CD4-positive, alpha-beta memory T cell (primary cell): ENCODE data around the gene CRYBA1. TPM values are rescaled to one million over a fixed set of nuclear protein-coding genes. Genes with fewer than 3 reads are reported as not detected.
"Not testable (repeated sequence)": the region's sequence is repeated elsewhere in the genome, so short reads cannot be mapped to it uniquely, and the experiment has no call there.

Experiments
- CTCF ChIA-PET: fragments of 350-600 bp; sonication (Branson Sonifier 250); formaldehyde crosslinking; loops from one replicate; lab custom pipeline; 2021; ENCODE audit warnings: inconsistent platforms; ENCODE audit not compliant: partially characterized antibody; lab: Charles Lee
- POLR2A ChIA-PET: fragments of 350-600 bp; sonication (Branson Sonifier 250); formaldehyde crosslinking; loops from one replicate; lab custom pipeline; 2021; ENCODE audit not compliant: partially characterized antibody; lab: Charles Lee
- DNase-seq, 5 donors: peaks; one replicate each; pipeline versions ENCODE4 v3.0.0 to v3.0.0-alpha.2; 2020 to 2022; ENCODE audit warnings: mixed read lengths in 1 of 5
- H3K27ac ChIP-seq: one replicate; pipeline ENCODE4 v1.7.0; 2013; ENCODE audit warnings: low read depth, low read length
- H3K27me3 ChIP-seq: 2 replicates; pipeline ENCODE4 v1.7.0; 2013; ENCODE audit warnings: mild to moderate bottlenecking, low read length, moderate library complexity; ENCODE audit not compliant: insufficient read depth
- H3K36me3 ChIP-seq: 2 replicates; pipeline ENCODE4 v1.7.0; 2013; ENCODE audit warnings: mild to moderate bottlenecking, low read length, moderate library complexity; ENCODE audit not compliant: insufficient read depth
- H3K4me1 ChIP-seq: 2 replicates; pipeline ENCODE4 v1.7.0; 2013; ENCODE audit warnings: mild to moderate bottlenecking, low read length, moderate library complexity; ENCODE audit not compliant: insufficient read depth
- H3K4me3 ChIP-seq, 2 donors: one replicate each; pipeline ENCODE4 v1.7.0; 2013; ENCODE audit warnings: low read length in 2 of 2, mild to moderate bottlenecking in 1 of 2
- H3K9me3 ChIP-seq, 2 donors: one replicate each; pipeline ENCODE4 v1.7.0; 2013; ENCODE audit warnings: low read length in 2 of 2, control low read depth in 1 of 2; ENCODE audit not compliant: control insufficient read depth in 1 of 2
- H3K27ac Mint-ChIP-seq, 7 donors: one replicate each; pipeline ENCODE4 v1.8.0; 2020 to 2021; ENCODE audit warnings: mixed read lengths in 7 of 7, mild to moderate bottlenecking in 6 of 7, inconsistent platforms in 3 of 7, moderate library complexity in 3 of 7
- H3K27me3 Mint-ChIP-seq, 2 donors: one replicate each; pipeline ENCODE4 v1.8.0; 2020 to 2021; ENCODE audit warnings: mixed read lengths in 2 of 2
- H3K36me3 Mint-ChIP-seq, 2 donors: one replicate each; pipeline ENCODE4 v1.8.0; 2020 to 2021; ENCODE audit warnings: mixed read lengths in 2 of 2, inconsistent platforms in 1 of 2, mild to moderate bottlenecking in 1 of 2
- H3K4me1 Mint-ChIP-seq, 4 donors: one replicate each; pipeline ENCODE4 v1.8.0; 2020 to 2021; ENCODE audit warnings: mixed read lengths in 4 of 4, mild to moderate bottlenecking in 1 of 4
- H3K4me3 Mint-ChIP-seq, 8 donors: one replicate each; pipeline ENCODE4 v1.8.0; 2020 to 2021; ENCODE audit warnings: mixed read lengths in 8 of 8, mild to moderate bottlenecking in 7 of 8, moderate library complexity in 6 of 8, inconsistent platforms in 3 of 8
- H3K9me3 Mint-ChIP-seq, 8 donors: one replicate each; pipeline ENCODE4 v1.8.0; 2020 to 2021; ENCODE audit warnings: mixed read lengths in 8 of 8, mild to moderate bottlenecking in 5 of 8, inconsistent platforms in 3 of 8, moderate library complexity in 1 of 8
- intact Hi-C: fragments of 100-400 bp; cut with micrococcal nuclease; formaldehyde crosslinking; loops from one replicate; pipeline ENCODE4 v1.15.1; 2023
- polyA plus RNA-seq, 2 donors: library from polyadenylated mRNA; unstranded; fragments of 300-500 nt; fragmentation: Illumina TruSeq; gene quantifications; one replicate each; pipeline ENCODE4 v1.2.3, GENCODE V29; 2021
- total RNA-seq, 2 experiments: library from RNA; stranded (reverse); gene quantifications; one replicate each; pipeline ENCODE4 v1.2.3, GENCODE V29; 2021

Gene CRYBA1
- total and polyA plus RNA-seq, 4 experiments from 2014 or later, result not detected

DNA sequence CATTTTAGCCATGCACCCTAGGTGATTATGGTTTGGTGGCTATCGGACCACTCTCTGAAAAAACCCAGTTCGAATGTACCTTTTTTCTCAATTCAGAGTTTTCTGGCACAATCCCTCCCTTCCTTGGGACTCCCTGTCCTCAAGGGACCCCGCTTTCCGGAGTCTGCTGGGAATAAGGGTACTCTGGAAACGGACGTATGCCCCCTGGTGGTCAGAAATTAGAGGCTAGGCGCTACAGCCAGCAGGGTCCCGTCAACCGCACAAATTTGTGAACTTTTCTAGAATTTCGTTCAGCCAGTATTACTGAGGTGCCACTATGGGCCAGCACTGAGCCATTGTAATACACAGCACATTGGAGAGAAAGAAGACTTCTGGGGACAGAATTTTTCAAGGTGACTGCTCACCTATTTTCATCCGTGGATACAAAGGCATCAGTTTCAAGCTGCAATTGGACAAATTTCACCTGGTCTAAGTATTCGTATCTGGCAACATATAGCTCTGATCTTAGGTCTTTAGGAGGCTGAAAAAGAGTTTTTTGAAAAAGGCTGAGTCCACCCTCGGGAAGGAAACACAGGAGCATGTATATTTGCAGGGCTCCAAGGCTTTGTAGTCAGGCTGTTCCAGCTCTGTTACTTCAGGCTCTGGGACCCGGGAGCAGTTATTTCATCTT lies 27.1 kb upstream of the CRYBA1 start:
- Histone ChIP-seq H3K27ac (no peak overlapping the region), H3K9me3 (no peaks in the 10 kb centered on the region), H3K27me3 (no peaks in the 10 kb centered on the region), H3K36me3 (no peaks in the 10 kb centered on the region), H3K4me1 (no peaks in the 10 kb centered on the region), H3K4me3 (no peak overlapping the region)
- DNase-seq, result peak; percentile 60 to 67 (median 64)
- intact Hi-C loops, result loop anchor here (1.0 kb wide), 1 partner anchor 70 kb away; no protein-coding TSS in a partner anchor
- ChIA-PET CTCF (interaction anchor here (0.7 to 11.8 kb wide), 23 partner anchors 8 to 254 kb away, joined by 3 to 277 read pairs (median 9); partner anchors contain the start of genes MYO18A and NUFIP2), POLR2A (interaction anchor here (1.2 to 2.3 kb wide), 2 partner anchors 71 to 80 kb away, joined by 3 to 16 read pairs; no protein-coding TSS in a partner anchor)
- Mint-ChIP-seq H3K27me3 (peaks cover 0 to 2% of the 10 kb centered on the region in 2 donors), H3K4me3 (no peak overlapping the region), H3K36me3 (no peaks in the 10 kb centered on the region), H3K27ac (peak overlapping the region in 1 of 7 donors; percentile 8), H3K4me1 (peaks cover 4 to 9% (median 7%) of the 10 kb centered on the region in 4 donors), H3K9me3 (no peaks in the 10 kb centered on the region)

DNA sequence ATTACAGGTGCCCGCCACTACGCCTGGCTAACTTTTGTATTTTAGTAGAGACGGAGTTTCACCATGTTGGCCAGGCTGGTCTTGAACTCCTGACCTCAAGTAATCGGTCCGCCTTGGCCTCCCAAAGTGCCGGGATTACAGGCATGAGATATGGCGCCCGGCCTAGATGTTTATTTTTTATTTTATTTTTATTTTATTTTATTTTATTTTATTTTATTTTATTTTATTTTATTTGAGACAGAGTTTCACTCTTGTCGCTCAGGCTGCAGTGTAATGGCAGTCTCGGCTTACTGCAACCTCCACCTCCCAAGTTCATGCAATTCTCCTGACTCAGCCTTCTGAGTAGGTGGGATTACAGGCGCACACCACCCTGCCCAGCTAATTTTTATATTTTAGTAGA lies 25.3 kb upstream of the CRYBA1 start:
- H3K36me3 ChIP-seq, H3K9me3 ChIP-seq, H3K36me3 Mint-ChIP-seq, POLR2A ChIA-PET, H3K27me3 ChIP-seq, H3K4me1 ChIP-seq, H3K27ac Mint-ChIP-seq, H3K27me3 Mint-ChIP-seq, intact Hi-C loops, H3K27ac ChIP-seq, H3K4me3 ChIP-seq, H3K9me3 Mint-ChIP-seq, H3K4me3 Mint-ChIP-seq, H3K4me1 Mint-ChIP-seq, DNase-seq: not testable (repeated sequence)
- CTCF ChIA-PET, result interaction anchor here (1.0 to 11.8 kb wide), 6 partner anchors 12 to 103 kb away, joined by 3 to 277 read pairs (median 18); no protein-coding TSS in a partner anchor

DNA sequence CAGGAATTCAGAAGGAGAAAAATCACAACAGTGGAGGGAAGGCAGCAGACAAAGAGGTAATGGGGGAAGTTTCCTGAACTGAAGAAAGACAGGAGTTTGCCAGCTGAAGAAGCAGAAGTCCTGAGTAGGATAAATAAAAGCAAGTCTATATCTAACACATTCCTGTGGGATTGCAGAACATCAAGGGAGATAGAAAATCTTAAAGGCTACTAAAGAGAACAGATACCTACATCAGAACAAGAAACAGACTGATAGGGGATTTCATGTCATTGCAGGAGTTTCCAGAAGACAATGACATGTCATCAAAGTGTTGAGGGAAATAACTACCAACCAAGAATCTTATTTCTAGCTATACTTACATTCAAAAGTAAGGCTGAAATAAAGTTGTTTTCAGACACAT lies 21.3 kb upstream of the CRYBA1 start:
- intact Hi-C loops, result no loop called here
- POLR2A ChIA-PET, result no interaction called here
- Mint-ChIP-seq H3K27ac (peak overlapping the region in 1 of 7 donors; percentile 8), H3K27me3 (no peaks in the 10 kb centered on the region), H3K4me1 (peaks cover 0 to 2% (median 0%) of the 10 kb centered on the region in 4 donors), H3K4me3 (peak overlapping the region in 1 of 8 donors; percentile 46), H3K36me3 (no peaks in the 10 kb centered on the region), H3K9me3 (no peaks in the 10 kb centered on the region)
- Histone ChIP-seq H3K4me1 (no peaks in the 10 kb centered on the region), H3K9me3 (no peaks in the 10 kb centered on the region), H3K36me3 (no peaks in the 10 kb centered on the region), H3K4me3 (no peak overlapping the region), H3K27ac (no peak overlapping the region), H3K27me3 (no peaks in the 10 kb centered on the region)
- CTCF ChIA-PET, result interaction anchor here (0.7 to 11.8 kb wide), 4 partner anchors 69 to 584 kb away, joined by 3 to 277 read pairs (median 3); no protein-coding TSS in a partner anchor
- no peak for DNase-seq

DNA sequence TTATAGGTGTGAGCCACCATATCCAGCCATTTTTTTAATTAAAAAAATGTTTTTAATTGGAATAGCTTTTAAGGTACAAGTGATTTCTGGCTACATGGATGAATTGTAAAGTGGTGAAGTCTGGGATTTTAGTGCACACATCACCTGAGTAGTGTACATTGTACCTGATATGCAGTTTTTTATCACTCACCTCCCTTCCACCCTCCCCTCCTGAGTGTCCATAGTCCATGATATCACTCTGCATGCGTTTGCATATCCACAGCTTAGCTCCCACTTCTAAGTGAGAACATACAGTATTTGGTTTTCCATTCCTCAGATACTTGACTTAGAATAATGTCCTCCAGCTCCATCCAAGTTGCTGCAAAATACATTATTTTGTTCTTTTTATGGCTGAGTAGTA lies 13.4 kb upstream of the CRYBA1 start:
- POLR2A ChIA-PET, result no interaction called here
- H3K36me3 Mint-ChIP-seq, result no peaks in the 10 kb centered on the region
- H3K4me3 Mint-ChIP-seq, result no peak overlapping the region
- no peaks in the 10 kb centered on the region for H3K36me3 ChIP-seq
- intact Hi-C loops, result no loop called here
- no peaks in the 10 kb centered on the region for H3K9me3 ChIP-seq
- DNase-seq, result no peak
- no peaks in the 10 kb centered on the region for H3K9me3 Mint-ChIP-seq
- H3K4me1 Mint-ChIP-seq, result no peaks in the 10 kb centered on the region
- H3K27ac Mint-ChIP-seq, result no peak overlapping the region
- no peaks in the 10 kb centered on the region for H3K4me1 ChIP-seq
- H3K27me3 Mint-ChIP-seq, result no peaks in the 10 kb centered on the region
- no peak overlapping the region for H3K27ac ChIP-seq
- no peak overlapping the region for H3K4me3 ChIP-seq
- no peaks in the 10 kb centered on the region for H3K27me3 ChIP-seq
- CTCF ChIA-PET, result interaction anchor here (0.6 to 1.8 kb wide), 3 partner anchors 9 to 173 kb away, joined by 4 to 11 read pairs (median 5); no protein-coding TSS in a partner anchor

DNA sequence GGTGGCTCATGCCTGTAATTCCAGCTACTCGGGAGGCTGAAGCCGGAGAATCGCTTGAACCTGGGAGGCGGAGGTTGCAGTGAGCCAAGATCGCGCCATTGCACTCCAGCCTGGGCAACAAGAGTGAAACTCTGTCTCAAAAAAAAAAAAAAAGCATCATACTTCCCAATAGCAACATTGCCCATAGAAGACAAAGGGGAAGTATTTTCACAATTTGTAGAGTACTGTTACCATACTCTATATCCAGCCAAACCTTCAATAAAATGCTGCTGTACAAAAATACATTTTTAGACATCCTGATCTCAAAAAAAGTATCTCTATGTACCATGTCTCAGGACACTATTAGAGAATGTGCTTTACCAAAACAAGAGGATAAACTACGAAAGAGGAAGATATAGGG lies 11.7 kb upstream of the CRYBA1 start:
- POLR2A ChIA-PET, H3K4me1 Mint-ChIP-seq, CTCF ChIA-PET, H3K36me3 Mint-ChIP-seq, H3K27ac ChIP-seq, H3K4me3 ChIP-seq, DNase-seq, H3K9me3 ChIP-seq, H3K27ac Mint-ChIP-seq, H3K27me3 ChIP-seq, H3K4me3 Mint-ChIP-seq, H3K9me3 Mint-ChIP-seq, intact Hi-C loops, H3K4me1 ChIP-seq, H3K27me3 Mint-ChIP-seq, H3K36me3 ChIP-seq: not testable (repeated sequence)

DNA sequence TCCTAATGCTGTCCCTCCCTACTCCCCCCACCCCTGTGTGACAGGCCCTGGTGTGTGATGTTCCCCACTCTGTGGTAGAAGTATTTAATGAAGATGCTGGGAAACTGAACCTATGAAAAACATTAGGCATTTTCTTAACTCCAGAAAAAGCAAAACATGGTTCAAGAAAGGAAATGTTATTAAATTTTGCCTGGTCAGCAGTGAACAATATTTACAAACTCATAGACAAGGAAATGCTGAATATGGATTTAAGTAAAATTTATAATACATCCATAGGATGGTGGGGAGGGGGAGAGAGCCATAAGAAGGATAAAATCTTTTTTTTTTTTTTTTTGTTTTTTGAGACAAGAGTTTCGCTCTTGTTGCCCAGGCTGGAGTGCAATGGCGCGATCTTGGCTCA lies 10.8 kb upstream of the CRYBA1 start:
- peak overlapping the region in 1 of 7 donors; percentile 35 for H3K27ac Mint-ChIP-seq
- Histone ChIP-seq H3K27ac (no peak overlapping the region), H3K36me3 (no peaks in the 10 kb centered on the region), H3K4me3 (no peak overlapping the region), H3K4me1 (no peaks in the 10 kb centered on the region), H3K9me3 (no peaks in the 10 kb centered on the region), H3K27me3 (no peaks in the 10 kb centered on the region)
- no peak for DNase-seq
- ChIA-PET CTCF (interaction anchor here (0.6 to 0.7 kb wide), 2 partner anchors 173 to 218 kb away, joined by 3 to 5 read pairs; no protein-coding TSS in a partner anchor), POLR2A (no interaction called here)
- no peaks in the 10 kb centered on the region for H3K4me1 Mint-ChIP-seq
- no peaks in the 10 kb centered on the region for H3K27me3 Mint-ChIP-seq
- H3K4me3 Mint-ChIP-seq, result no peak overlapping the region
- intact Hi-C loops, result no loop called here
- no peaks in the 10 kb centered on the region for H3K9me3 Mint-ChIP-seq
- H3K36me3 Mint-ChIP-seq, result no peaks in the 10 kb centered on the region

DNA sequence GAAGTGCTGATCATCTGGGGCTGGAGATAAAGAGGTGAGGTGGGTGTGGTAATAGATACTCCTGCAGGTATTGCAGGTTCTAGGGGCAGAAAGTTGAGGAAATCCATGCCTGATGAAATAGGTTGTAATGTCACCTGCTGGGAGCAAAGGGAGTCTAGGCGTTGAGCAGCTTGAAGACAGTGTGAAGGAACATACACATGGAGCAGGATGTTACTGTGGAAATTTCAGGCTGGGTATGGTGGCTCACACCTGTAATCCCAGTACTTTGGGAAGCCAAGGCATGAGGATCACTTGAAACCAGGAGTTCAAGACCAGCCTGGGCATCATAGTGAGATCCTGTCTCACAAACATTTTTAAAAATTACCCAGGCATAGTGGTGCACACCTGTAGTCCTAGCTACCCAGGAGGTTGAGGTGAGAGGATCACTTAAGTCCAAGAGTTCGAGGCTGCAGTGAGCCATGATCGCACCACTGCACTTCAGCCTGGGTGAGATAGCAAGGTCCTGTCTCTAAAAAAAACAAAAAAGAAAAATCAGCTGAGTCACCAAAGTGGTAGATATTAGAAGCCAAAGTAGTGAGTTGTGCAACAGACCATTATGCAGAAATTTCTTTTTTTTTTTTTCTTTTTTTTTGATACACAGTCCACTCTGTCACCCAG lies 9.1 kb upstream of the CRYBA1 start:
- no peaks in the 10 kb centered on the region for H3K27me3 Mint-ChIP-seq
- H3K27me3 ChIP-seq, result no peaks in the 10 kb centered on the region
- H3K4me1 ChIP-seq, result no peaks in the 10 kb centered on the region
- no peak overlapping the region for H3K27ac Mint-ChIP-seq
- H3K9me3 ChIP-seq, result no peaks in the 10 kb centered on the region
- CTCF ChIA-PET, result interaction anchor here (1.0 to 1.3 kb wide), 2 partner anchors 20 to 89 kb away, joined by 3 to 4 read pairs; no protein-coding TSS in a partner anchor
- intact Hi-C loops, result no loop called here
- H3K27ac ChIP-seq, result no peak overlapping the region
- no peak overlapping the region for H3K4me3 Mint-ChIP-seq
- H3K36me3 Mint-ChIP-seq, result no peaks in the 10 kb centered on the region
- H3K4me3 ChIP-seq, result no peak overlapping the region
- no peak for DNase-seq
- no peaks in the 10 kb centered on the region for H3K36me3 ChIP-seq
- POLR2A ChIA-PET, result no interaction called here
- no peaks in the 10 kb centered on the region for H3K9me3 Mint-ChIP-seq
- no peaks in the 10 kb centered on the region for H3K4me1 Mint-ChIP-seq
